Thyroid gland (tissue), 4 donors: ENCODE results near the gene APOC1. TPM values are rescaled to one million over a fixed set of nuclear protein-coding genes. Genes with fewer than 3 reads are reported as not detected.

Source experiments
- DNase-seq, 2 donors: peaks; one replicate each; pipeline ENCODE4 v3.0.0-alpha.2; 2019
- H3K27ac ChIP-seq, 3 donors: fragments of 200-600 bp; sonication (generic); 1 replicate in 2 of 3; 2 replicates in 1 of 3; pipeline ENCODE4 v1.5.1; 2016 to 2019; ENCODE audit warnings: mild to moderate bottlenecking in 1 of 3, moderate library complexity in 1 of 3
- H3K27me3 ChIP-seq: fragments of 200-600 bp; sonication (generic); one replicate; pipeline ENCODE4 v1.5.1; 2019
- H3K36me3 ChIP-seq, 2 donors: fragments of 200-600 bp; sonication (generic); one replicate each; pipeline ENCODE4 v1.5.1; 2016 to 2019
- H3K4me1 ChIP-seq, 2 donors: fragments of 200-600 bp; sonication (generic); one replicate each; pipeline ENCODE4 v1.5.1; 2017 to 2019
- H3K4me3 ChIP-seq, 3 donors: fragments of 200-600 bp; sonication (generic); replicated peaks in 1 of 3; 1 replicate in 2 of 3; 2 replicates in 1 of 3; pipeline ENCODE4 v1.5.1; 2016; ENCODE audit warnings: mild to moderate bottlenecking in 1 of 3
- H3K9me3 ChIP-seq: fragments of 200-600 bp; sonication (generic); one replicate; pipeline ENCODE4 v1.5.1; 2017
- POLR2A ChIP-seq, 2 donors: fragments of 450-650 bp; IDR thresholded peaks; one replicate each; pipeline ENCODE4 v1.6.1; 2017; ENCODE audit warnings: antibody characterized with exemption in 2 of 2, mild to moderate bottlenecking in 2 of 2, moderate library complexity in 1 of 2
- WGBS, 2 donors: methylation state at CpG; one replicate each; pipeline ENCODE4 v1.1.5; 2017; 5-methylcytosine and 5-hydroxymethylcytosine counted together
- intact Hi-C: fragments of 100-400 bp; cut with DNase I; formaldehyde crosslinking; loops from one replicate; pipeline ENCODE4 v1.15.1; 2023
- total RNA-seq, 4 donors: library from RNA; depleted of rRNA; stranded (reverse); fragments of >200 nt; gene quantifications; one replicate each; pipeline ENCODE4 v1.2.3, GENCODE V29; 2016
- TF ChIP-seq, protein P1 (sequence below), 6 experiments: fragments of 200-600 bp in 3 of 6; fragments of 450-650 bp in 3 of 6; sonication (generic) in 3 of 6; IDR thresholded peaks; one replicate each; pipeline ENCODE4 v1.5.1; 2016 to 2019; ENCODE audit warnings: antibody characterized with exemption in 6 of 6, mild to moderate bottlenecking in 2 of 6, inconsistent platforms in 1 of 6, moderate library complexity in 1 of 6

Gene APOC1
- total RNA-seq, 4 donors from 2014 or later = 4.1 to 113 (median 45.6) TPM

DNA sequence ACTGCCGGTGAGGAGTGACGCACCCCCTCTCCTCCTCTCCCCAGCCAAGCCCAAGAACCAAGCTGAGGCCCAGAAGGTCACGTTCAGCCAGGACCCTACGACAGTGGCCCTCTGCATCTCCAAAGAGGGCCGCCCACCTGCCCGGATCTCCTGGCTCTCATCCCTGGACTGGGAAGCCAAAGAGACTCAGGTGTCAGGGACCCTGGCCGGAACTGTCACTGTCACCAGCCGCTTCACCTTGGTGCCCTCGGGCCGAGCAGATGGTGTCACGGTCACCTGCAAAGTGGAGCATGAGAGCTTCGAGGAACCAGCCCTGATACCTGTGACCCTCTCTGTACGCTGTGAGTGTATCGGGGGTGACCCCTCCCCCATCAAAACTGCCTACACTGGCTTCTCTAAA, 42.6 kb upstream of the APOC1 start:
- H3K27me3 ChIP-seq = no peaks in the 10 kb centered on the region
- no peaks in the 10 kb centered on the region for H3K4me1 ChIP-seq
- peaks cover 36 to 49% of the 10 kb centered on the region in 2 donors for H3K36me3 ChIP-seq
- no peak for TF ChIP-seq POLR2A (IDR thresholded peaks at IDR 0.05)
- TF ChIP-seq, protein P1, sequence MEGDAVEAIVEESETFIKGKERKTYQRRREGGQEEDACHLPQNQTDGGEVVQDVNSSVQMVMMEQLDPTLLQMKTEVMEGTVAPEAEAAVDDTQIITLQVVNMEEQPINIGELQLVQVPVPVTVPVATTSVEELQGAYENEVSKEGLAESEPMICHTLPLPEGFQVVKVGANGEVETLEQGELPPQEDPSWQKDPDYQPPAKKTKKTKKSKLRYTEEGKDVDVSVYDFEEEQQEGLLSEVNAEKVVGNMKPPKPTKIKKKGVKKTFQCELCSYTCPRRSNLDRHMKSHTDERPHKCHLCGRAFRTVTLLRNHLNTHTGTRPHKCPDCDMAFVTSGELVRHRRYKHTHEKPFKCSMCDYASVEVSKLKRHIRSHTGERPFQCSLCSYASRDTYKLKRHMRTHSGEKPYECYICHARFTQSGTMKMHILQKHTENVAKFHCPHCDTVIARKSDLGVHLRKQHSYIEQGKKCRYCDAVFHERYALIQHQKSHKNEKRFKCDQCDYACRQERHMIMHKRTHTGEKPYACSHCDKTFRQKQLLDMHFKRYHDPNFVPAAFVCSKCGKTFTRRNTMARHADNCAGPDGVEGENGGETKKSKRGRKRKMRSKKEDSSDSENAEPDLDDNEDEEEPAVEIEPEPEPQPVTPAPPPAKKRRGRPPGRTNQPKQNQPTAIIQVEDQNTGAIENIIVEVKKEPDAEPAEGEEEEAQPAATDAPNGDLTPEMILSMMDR (IDR thresholded peaks at IDR 0.05) = no peak
- no peak overlapping the region for H3K27ac ChIP-seq
- WGBS, 2 donors = 94 to 95% methylated on average over 8 to 9 of the region's 14 CpGs
- intact Hi-C loops = no loop called here
- no peak overlapping the region for H3K4me3 ChIP-seq
- DNase-seq = no peak
- H3K9me3 ChIP-seq = no peaks in the 10 kb centered on the region

DNA sequence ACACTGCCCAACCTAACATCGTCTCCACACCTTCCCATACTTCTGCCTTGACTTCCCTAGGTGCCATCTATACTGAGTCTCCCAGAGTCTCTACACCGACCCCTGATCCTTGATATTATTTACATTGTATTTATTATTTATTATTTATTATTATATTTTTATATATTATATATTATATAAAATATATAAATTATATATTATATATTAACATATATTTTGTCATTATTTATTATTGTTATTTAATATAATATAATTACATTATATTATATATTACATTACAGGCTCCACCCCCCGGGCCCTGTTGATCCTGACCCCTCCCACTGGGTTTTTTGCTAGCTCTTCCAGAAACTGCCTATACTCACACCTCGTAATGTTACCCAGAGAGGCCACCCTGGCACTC, 41.7 kb upstream of the APOC1 start:
- Histone ChIP-seq H3K27me3 (no peaks in the 10 kb centered on the region), H3K36me3 (peaks cover 37 to 53% of the 10 kb centered on the region in 2 donors), H3K27ac (no peak overlapping the region), H3K9me3 (no peaks in the 10 kb centered on the region), H3K4me1 (no peaks in the 10 kb centered on the region), H3K4me3 (no peak overlapping the region)
- WGBS, 2 donors = 84% methylated on average over 4 of the region's 4 CpGs
- TF ChIP-seq, protein P1 (IDR thresholded peaks at IDR 0.05) = no peak
- no peak for TF ChIP-seq POLR2A (IDR thresholded peaks at IDR 0.05)
- intact Hi-C loops = no loop called here
- no peak for DNase-seq

GRCh38 chr19:44874317-44874716, 40.1 kb upstream of the APOC1 start:
- no peaks in the 10 kb centered on the region for H3K27me3 ChIP-seq
- DNase-seq = no peak
- H3K36me3 ChIP-seq = peaks cover 37 to 62% of the 10 kb centered on the region in 2 donors
- no peaks in the 10 kb centered on the region for H3K9me3 ChIP-seq
- H3K4me1 ChIP-seq = peaks cover 0 to 6% of the 10 kb centered on the region in 2 donors
- no peak overlapping the region for H3K4me3 ChIP-seq
- no peak overlapping the region for H3K27ac ChIP-seq
- TF ChIP-seq, protein P1 (IDR thresholded peaks at IDR 0.05) = no peak
- TF ChIP-seq POLR2A (IDR thresholded peaks at IDR 0.05) = no peak
- intact Hi-C loops = no loop called here
- WGBS, 2 donors = 93 to 98% methylated on average over 13 to 15 of the region's 16 CpGs

DNA sequence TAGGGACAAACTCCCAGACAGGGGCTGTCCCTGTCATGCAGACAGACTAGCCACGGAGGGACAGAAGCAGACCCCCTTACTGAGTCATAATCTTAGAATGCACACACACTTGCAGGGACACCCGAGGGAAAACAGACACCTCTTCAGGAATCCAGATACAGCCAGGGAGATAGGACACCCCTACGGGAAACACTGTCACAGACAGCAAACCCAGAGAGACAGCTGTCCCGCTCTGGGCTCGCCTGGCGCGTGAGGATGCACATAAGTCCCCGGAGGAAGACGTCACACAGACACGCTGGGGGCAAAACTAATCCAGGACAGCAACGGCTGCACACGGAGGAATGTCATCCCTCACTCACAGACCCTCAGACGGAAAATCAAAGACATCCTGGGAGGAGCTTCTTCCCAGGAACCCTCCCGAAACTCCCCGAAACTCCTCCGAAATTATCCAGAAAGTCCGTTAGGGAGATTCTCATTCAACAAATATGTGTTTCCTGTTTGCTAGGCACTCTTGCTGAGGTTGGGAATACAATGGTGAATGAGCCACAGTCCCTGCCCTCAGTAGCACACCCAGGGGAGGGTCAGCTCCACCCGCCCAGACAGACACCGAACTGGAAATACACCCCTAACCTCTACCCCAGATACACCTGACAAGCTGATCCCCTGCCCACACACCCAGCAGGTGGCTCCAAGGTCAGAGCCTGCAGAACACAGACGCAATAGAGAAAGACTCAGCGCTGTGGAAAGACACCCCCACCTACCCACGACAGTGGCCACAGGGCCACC, 38.5 kb upstream of the APOC1 start:
- H3K4me3 ChIP-seq = no peak overlapping the region
- intact Hi-C loops = no loop called here
- no peak for DNase-seq
- no peaks in the 10 kb centered on the region for H3K9me3 ChIP-seq
- H3K36me3 ChIP-seq = peaks cover 37 to 62% of the 10 kb centered on the region in 2 donors
- H3K27ac ChIP-seq = no peak overlapping the region
- WGBS, 2 donors = 81 to 85% methylated on average over 14 to 22 of the region's 22 CpGs
- H3K27me3 ChIP-seq = no peaks in the 10 kb centered on the region
- no peak for TF ChIP-seq POLR2A (IDR thresholded peaks at IDR 0.05)
- TF ChIP-seq, protein P1 (IDR thresholded peaks at IDR 0.05) = no peak
- H3K4me1 ChIP-seq = peaks cover 0 to 10% of the 10 kb centered on the region in 2 donors

DNA sequence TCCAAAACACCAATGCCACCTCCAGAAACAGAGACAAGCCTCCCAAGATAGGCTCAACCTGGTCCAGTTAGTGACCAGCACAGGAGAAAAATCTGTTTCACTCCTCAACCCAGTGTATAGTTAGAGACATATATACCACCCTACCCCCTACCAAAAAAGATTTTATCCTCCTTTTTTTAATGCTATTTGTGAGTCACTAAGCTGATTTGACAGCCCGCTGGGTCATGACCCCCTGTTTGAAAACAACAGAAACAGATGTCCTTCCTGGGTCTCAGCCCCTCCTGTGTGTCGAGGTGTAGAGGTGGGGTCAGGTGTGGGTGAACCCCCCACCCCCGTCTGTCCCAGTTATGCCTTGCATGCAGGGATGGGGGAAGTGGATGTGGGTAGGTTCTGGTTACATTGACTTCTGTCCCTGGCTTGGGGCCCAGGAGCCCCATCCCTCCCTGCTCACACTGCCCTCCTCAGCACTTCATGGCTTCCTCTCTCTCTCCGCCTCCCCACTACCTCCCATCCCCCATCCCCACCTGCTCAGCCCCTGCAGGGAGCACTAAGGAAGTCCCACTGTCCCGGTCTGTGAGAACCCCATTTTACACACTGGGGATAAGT, 37.4 kb upstream of the APOC1 start:
- no peak for TF ChIP-seq POLR2A (IDR thresholded peaks at IDR 0.05)
- TF ChIP-seq, protein P1 (IDR thresholded peaks at IDR 0.05) = no peak
- Histone ChIP-seq H3K9me3 (no peaks in the 10 kb centered on the region), H3K4me3 (no peak overlapping the region), H3K27ac (no peak overlapping the region), H3K4me1 (peaks cover 0 to 10% of the 10 kb centered on the region in 2 donors), H3K27me3 (no peaks in the 10 kb centered on the region), H3K36me3 (peaks cover 37 to 57% of the 10 kb centered on the region in 2 donors)
- DNase-seq = no peak
- intact Hi-C loops = no loop called here
- whole genome bisulfite sequencing, 2 donors = 69 to 72% methylated on average over 5 of the region's 5 CpGs
